HepG2 (cell line): ENCODE results near the gene METTL14. TPM values are rescaled to one million over a fixed set of nuclear protein-coding genes. Genes with fewer than 3 reads are reported as not detected.
"Not testable (repeated sequence)": the region's sequence is repeated elsewhere in the genome, so short reads cannot be mapped to it uniquely, and the experiment has no call there.

Experiments
- ATAD3A ChIP-seq: sonication (generic); formaldehyde crosslinking; IDR thresholded peaks from 2 replicates; pipeline ENCODE4 v1.4.0; 2020; ENCODE audit warnings: missing genetic modification reagents
- FOSL2 ChIP-seq: sonication (generic); formaldehyde crosslinking; IDR thresholded peaks from 2 replicates; pipeline ENCODE4 v1.4.0; 2020; ENCODE audit warnings: missing genetic modification reagents
- FOXK1 ChIP-seq: sonication (generic); formaldehyde crosslinking; IDR thresholded peaks from 2 replicates; pipeline ENCODE4 v1.4.0; 2020; ENCODE audit warnings: low read depth, missing genetic modification reagents, borderline replicate concordance
- HBP1 ChIP-seq: IDR thresholded peaks from 2 replicates; pipeline ENCODE4 v1.6.1; 2016; ENCODE audit warnings: low read depth, control low read depth
- HMG20B ChIP-seq: conservative IDR thresholded peaks from 2 replicates; pipeline ENCODE4 v1.6.1; 2016; ENCODE audit warnings: missing genetic modification reagents, missing compliant biosample characterization
- KDM3A ChIP-seq: IDR thresholded peaks from 2 replicates; pipeline ENCODE4 v1.6.1; 2018; ENCODE audit warnings: low read depth, missing compliant biosample characterization
- KDM4B ChIP-seq: sonication (generic); formaldehyde crosslinking; IDR thresholded peaks from 2 replicates; pipeline ENCODE4 v1.4.0; 2020; ENCODE audit warnings: missing genetic modification reagents
- KMT2B ChIP-seq: IDR thresholded peaks from 2 replicates; pipeline ENCODE4 v1.6.1; 2016; ENCODE audit warnings: missing genetic modification reagents, missing compliant biosample characterization
- MIER2 ChIP-seq: IDR thresholded peaks from 2 replicates; pipeline ENCODE4 v1.6.1; 2016; ENCODE audit warnings: missing biosample characterization, missing genetic modification reagents
- MIER3 ChIP-seq: IDR thresholded peaks from 2 replicates; pipeline ENCODE4 v1.6.1; 2016; ENCODE audit warnings: missing compliant biosample characterization, borderline replicate concordance
- RXRB ChIP-seq: IDR thresholded peaks from 2 replicates; pipeline ENCODE4 v1.6.1; 2016; ENCODE audit warnings: borderline replicate concordance, missing genetic modification reagents, missing compliant biosample characterization
- TSC22D2 ChIP-seq: sonication (generic); formaldehyde crosslinking; IDR thresholded peaks from 2 replicates; pipeline ENCODE4 v1.5.1; 2020; ENCODE audit warnings: missing genetic modification reagents, mild to moderate bottlenecking, borderline replicate concordance
- ZBTB26 ChIP-seq: IDR thresholded peaks from 2 replicates; pipeline ENCODE4 v1.6.1; 2016; ENCODE audit warnings: missing compliant biosample characterization, missing genetic modification reagents, borderline replicate concordance
- ZBTB44 ChIP-seq: sonication (generic); formaldehyde crosslinking; IDR thresholded peaks from 2 replicates; pipeline ENCODE4 v1.4.0; 2020; ENCODE audit warnings: missing genetic modification reagents
- ZFY ChIP-seq: sonication (generic); formaldehyde crosslinking; IDR thresholded peaks from 2 replicates; pipeline ENCODE4 v1.4.0; 2020; ENCODE audit warnings: missing genetic modification reagents
- ZHX2 ChIP-seq, 2 experiments: sonication (generic) in 1 of 2; formaldehyde crosslinking in 1 of 2; IDR thresholded peaks; 2 replicates each; pipeline versions ENCODE4 v1.6.1 to v1.9.0; 2014 to 2022; ENCODE audit warnings: antibody characterized with exemption in 1 of 2, borderline replicate concordance in 1 of 2, inconsistent platforms in 1 of 2, low read depth in 1 of 2, missing genetic modification reagents in 1 of 2
- ZNF557 ChIP-seq: sonication (generic); formaldehyde crosslinking; IDR thresholded peaks from 2 replicates; pipeline ENCODE4 v1.4.0; 2020; ENCODE audit warnings: missing genetic modification reagents
- ZNF766 ChIP-seq: sonication (generic); formaldehyde crosslinking; IDR thresholded peaks from 2 replicates; pipeline ENCODE4 v1.5.0; 2020; ENCODE audit warnings: missing genetic modification reagents, borderline replicate concordance
- ZNF777 ChIP-seq: sonication (generic); formaldehyde crosslinking; IDR thresholded peaks from 2 replicates; pipeline ENCODE4 v1.4.0; 2020; ENCODE audit warnings: missing genetic modification reagents
- polyA plus RNA-seq, 8 experiments: library from polyadenylated mRNA; depleted of rRNA in 3 of 8; stranded (reverse) in 7 of 8; unstranded in 1 of 8; fragments of >200 nt; fragmentation: Illumina TruSeq in 4 of 8; extraction: Trizol in 4 of 8; gene quantifications; 2 replicates each; pipeline versions ENCODE4 v1.2.1 to v1.2.3, GENCODE V29; 2011 to 2016; ENCODE audit warnings: low read depth in 4 of 8, missing spikeins in 1 of 8, mixed read lengths in 1 of 8; ENCODE audit not compliant: insufficient read depth in 1 of 8
- total RNA-seq, 5 experiments: library from RNA; depleted of rRNA; stranded (reverse); fragments of >200 nt; fragmentation: Illumina TruSeq; extraction: Trizol; gene quantifications; 2 replicates each; pipeline ENCODE4 v1.2.3, GENCODE V29; 2016; ENCODE audit warnings: low read depth in 1 of 5
- TF ChIP-seq, protein P1 (sequence below): IDR thresholded peaks from 2 replicates; pipeline ENCODE4 v1.6.1; 2016; ENCODE audit warnings: low read depth, borderline replicate concordance

METTL14 gene
- total and polyA plus RNA-seq, 2 of the 13 experiments (the other 11 are each of a cell fraction or from before 2014, with no cell fraction given), result 11.6 to 44.9 TPM

- TF ChIP-seq ZBTB26 (CRISPR knock-in tag), result 0 out of 2 replicates have a peak, but pooled peaks have one; percentile 56
- TF ChIP-seq KDM3A, result peak; percentile 45; the same call in 1 of the 2 replicates
- TF ChIP-seq FOSL2 (CRISPR knock-in tag), result peak; percentile 42
- TF ChIP-seq, protein P1, sequence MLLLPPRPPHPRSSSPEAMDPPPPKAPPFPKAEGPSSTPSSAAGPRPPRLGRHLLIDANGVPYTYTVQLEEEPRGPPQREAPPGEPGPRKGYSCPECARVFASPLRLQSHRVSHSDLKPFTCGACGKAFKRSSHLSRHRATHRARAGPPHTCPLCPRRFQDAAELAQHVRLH (CRISPR knock-in tag), result peak; percentile 89; the same call in 1 of the 2 replicates
- 0 out of 2 replicates have a peak, but pooled peaks have one; percentile 28 for TF ChIP-seq ZFY (CRISPR knock-in tag)
- not testable (repeated sequence) for TF ChIP-seq ZHX2 (IDR thresholded peaks at IDR 0.05; ENCODE audit: low read depth)
- 0 out of 2 replicates have a peak, but pooled peaks have one; percentile 78 for TF ChIP-seq ZHX2 (CRISPR knock-in tag; IDR thresholded peaks at IDR 0.05; ENCODE audit: borderline replicate concordance)
- TF ChIP-seq KDM4B (CRISPR knock-in tag), result peak; percentile 82; the same call in 1 of the 2 replicates
- TF ChIP-seq FOXK1 (CRISPR knock-in tag), result peak; percentile 80; the same call in 1 of the 2 replicates
- peak; percentile 98 for TF ChIP-seq TSC22D2 (CRISPR knock-in tag)
- peak; percentile 97 for TF ChIP-seq ZBTB44 (CRISPR knock-in tag)
- peak; percentile 98 for TF ChIP-seq MIER2 (CRISPR knock-in tag)
- TF ChIP-seq ZNF777 (CRISPR knock-in tag), result peak; percentile 49; the same call in 1 of the 2 replicates
- 0 out of 2 replicates have a peak, but pooled peaks have one; percentile 50 for TF ChIP-seq ATAD3A (CRISPR knock-in tag)
- TF ChIP-seq KMT2B (CRISPR knock-in tag), result peak; percentile 72
- TF ChIP-seq ZNF766 (CRISPR knock-in tag), result peak; percentile 77; the same call in 1 of the 2 replicates
- peak; percentile 94 for TF ChIP-seq ZNF557
- TF ChIP-seq HBP1 (CRISPR knock-in tag), result 0 out of 2 replicates have a peak, but pooled peaks have one; percentile 77
- TF ChIP-seq RXRB (CRISPR knock-in tag), result peak; percentile 78
- peak; percentile 53; the same call in 1 of the 2 replicates for TF ChIP-seq HMG20B (CRISPR knock-in tag)
- peak; percentile 75; the same call in 1 of the 2 replicates for TF ChIP-seq MIER3 (CRISPR knock-in tag)
These were observed 16.0 kb upstream of the METTL14 start (continued) for GRCh38 chr4:118669220-118669619.
